ENCODE measurements around the gene PLK2.

GRCh38 chr5:58458743-58459145 lies 1.1 kb downstream of the PLK2 start:
- no peak for TF ChIP-seq GATA2 (IDR thresholded peaks at IDR 0.05; ENCODE audit: low read depth, low read length)
- no peak for TF ChIP-seq GATA3 (IDR thresholded peaks at IDR 0.05; ENCODE audit: low read depth, low read length)
